HepG2 (cell line): ENCODE data around the gene ITGA2. TPM values are rescaled to one million over a fixed set of nuclear protein-coding genes. Genes with fewer than 3 reads are reported as not detected.

ENCODE experiments used
- AHR ChIP-seq: IDR thresholded peaks from 2 replicates; pipeline ENCODE4 v1.6.1; 2018; ENCODE audit warnings: missing genetic modification reagents, missing compliant biosample characterization
- AKAP8 ChIP-seq: sonication (generic); formaldehyde crosslinking; IDR thresholded peaks from 2 replicates; pipeline ENCODE4 v1.5.1; 2020; ENCODE audit warnings: mild to moderate bottlenecking, missing genetic modification reagents
- BATF2 ChIP-seq: sonication (generic); formaldehyde crosslinking; IDR thresholded peaks from 2 replicates; pipeline ENCODE4 v1.8.0; 2022; ENCODE audit warnings: mild to moderate bottlenecking, missing genetic modification reagents, moderate library complexity
- KIAA2018 ChIP-seq: sonication (generic); formaldehyde crosslinking; IDR thresholded peaks from 2 replicates; pipeline ENCODE4 v1.5.0; 2020; ENCODE audit warnings: mild to moderate bottlenecking, missing genetic modification reagents, borderline replicate concordance
- KLF9 ChIP-seq: IDR thresholded peaks from 2 replicates; pipeline ENCODE4 v1.6.1; 2016; ENCODE audit warnings: low read depth
- MAFG ChIP-seq: sonication (generic); formaldehyde crosslinking; IDR thresholded peaks from 2 replicates; pipeline ENCODE4 v1.5.1; 2020; ENCODE audit warnings: mild to moderate bottlenecking, missing genetic modification reagents
- MAFK ChIP-seq, 2 experiments: IDR thresholded peaks in 1 of 2; conservative IDR thresholded peaks in 1 of 2; 2 replicates each; pipeline ENCODE4 v1.6.1; 2011; ENCODE audit warnings: improper control_type of control experiment in 2 of 2, low read length in 2 of 2
- PLSCR1 ChIP-seq: sonication (generic); formaldehyde crosslinking; IDR thresholded peaks from 2 replicates; pipeline ENCODE4 v1.5.0; 2020; ENCODE audit warnings: missing genetic modification reagents, mild to moderate bottlenecking, borderline replicate concordance
- SMYD3 ChIP-seq: sonication (generic); formaldehyde crosslinking; IDR thresholded peaks from 2 replicates; pipeline ENCODE4 v1.8.1; 2023; ENCODE audit warnings: mild to moderate bottlenecking, missing genetic modification reagents
- SRY ChIP-seq: sonication (generic); formaldehyde crosslinking; IDR thresholded peaks from 2 replicates; pipeline ENCODE4 v1.8.0; 2022; ENCODE audit warnings: mild to moderate bottlenecking, missing genetic modification reagents
- ZNF251 ChIP-seq: sonication (generic); formaldehyde crosslinking; IDR thresholded peaks from 2 replicates; pipeline ENCODE4 v1.9.0; 2021; ENCODE audit warnings: mild to moderate bottlenecking, missing genetic modification reagents
- ZNF446 ChIP-seq: sonication (generic); formaldehyde crosslinking; IDR thresholded peaks from 2 replicates; pipeline ENCODE4 v1.5.0; 2020; ENCODE audit warnings: mild to moderate bottlenecking, missing genetic modification reagents
- ZNF646 ChIP-seq: sonication (generic); formaldehyde crosslinking; IDR thresholded peaks from 2 replicates; pipeline ENCODE4 v1.9.0; 2021; ENCODE audit warnings: mild to moderate bottlenecking, missing genetic modification reagents
- polyA plus RNA-seq, 8 experiments: library from polyadenylated mRNA; depleted of rRNA in 3 of 8; stranded (reverse) in 7 of 8; unstranded in 1 of 8; fragments of >200 nt; fragmentation: Illumina TruSeq in 4 of 8; extraction: Trizol in 4 of 8; gene quantifications; 2 replicates each; pipeline versions ENCODE4 v1.2.1 to v1.2.3, GENCODE V29; 2011 to 2016; ENCODE audit warnings: low read depth in 4 of 8, missing spikeins in 1 of 8, mixed read lengths in 1 of 8; ENCODE audit not compliant: insufficient read depth in 1 of 8
- total RNA-seq, 5 experiments: library from RNA; depleted of rRNA; stranded (reverse); fragments of >200 nt; fragmentation: Illumina TruSeq; extraction: Trizol; gene quantifications; 2 replicates each; pipeline ENCODE4 v1.2.3, GENCODE V29; 2016; ENCODE audit warnings: low read depth in 1 of 5

ITGA2 gene
- total and polyA plus RNA-seq, 2 of the 13 experiments (the other 11 are each of a cell fraction or from before 2014, with no cell fraction given) = 15.8 to 58.3 TPM

GRCh38 chr5:53109443-53110127 is 120.4 kb downstream of the ITGA2 start, which contains the start of gene MOCS2 (continued):
- TF ChIP-seq PLSCR1 (no peak), MAFG (CRISPR knock-in tag) (no peak), KIAA2018 (CRISPR knock-in tag) (no peak), ZNF251 (CRISPR knock-in tag) (no peak), KLF9 (no peak), AKAP8 (no peak), ZNF446 (CRISPR knock-in tag) (no peak), ZNF646 (CRISPR knock-in tag) (no peak), SRY (CRISPR knock-in tag) (peak; percentile 67; the same call in 1 of the 2 replicates), BATF2 (CRISPR knock-in tag) (no peak), AHR (no peak), SMYD3 (CRISPR knock-in tag) (no peak), MAFK (conservative IDR thresholded peaks at IDR 0.05 in 1 of 2, IDR thresholded peaks at IDR 0.05 in 1 of 2; ENCODE audit: low read length in 2 of 2) (no peak)
